Measurements from ENCODE around the gene RPS24.
"Not testable (repeated sequence)": the region's sequence is repeated elsewhere in the genome, so short reads cannot be mapped to it uniquely, and the experiment has no call there.

The RPS24 gene

GRCh38 chr10:78065611-78066010 is 31.9 kb downstream of the RPS24 start:
- no peak overlapping the region for H3K4me3 ChIP-seq (ENCODE audit: low read depth, low read length)
- no peak for TF ChIP-seq CTCF (IDR thresholded peaks at IDR 0.05; ENCODE audit: borderline replicate concordance, insufficient read depth, low read depth, low read length)

- H3K4me3 ChIP-seq (ENCODE audit: low read depth, low read length): no peak overlapping the region
- TF ChIP-seq CTCF (IDR thresholded peaks at IDR 0.05; ENCODE audit: borderline replicate concordance, insufficient read depth, low read depth, low read length): no peak
Measured at GRCh38 chr10:78066012-78066411, 32.3 kb downstream of the RPS24 start.

- no peak overlapping the region for H3K4me3 ChIP-seq (ENCODE audit: low read depth, low read length)
- no peak for TF ChIP-seq CTCF (IDR thresholded peaks at IDR 0.05; ENCODE audit: borderline replicate concordance, insufficient read depth, low read depth, low read length)
Measured at GRCh38 chr10:78066728-78067430, 33.2 kb downstream of the RPS24 start.

GRCh38 chr10:78069151-78069550 is 35.5 kb downstream of the RPS24 start:
- TF ChIP-seq CTCF (IDR thresholded peaks at IDR 0.05; ENCODE audit: borderline replicate concordance, insufficient read depth, low read depth, low read length): no peak

GRCh38 chr10:78070064-78070463 is 36.4 kb downstream of the RPS24 start:
- not testable (repeated sequence) for H3K4me3 ChIP-seq (ENCODE audit: low read depth, low read length)

More at GRCh38 chr10:78069151-78069550, 35.5 kb downstream of the RPS24 start:
- no peak overlapping the region for H3K4me3 ChIP-seq (ENCODE audit: low read depth, low read length)

- no peak for TF ChIP-seq CTCF (IDR thresholded peaks at IDR 0.05; ENCODE audit: borderline replicate concordance, insufficient read depth, low read depth, low read length)
- no peak overlapping the region for H3K4me3 ChIP-seq (ENCODE audit: low read depth, low read length)
Measured at GRCh38 chr10:78070726-78071125, 37.1 kb downstream of the RPS24 start.

GRCh38 chr10:78071140-78071856 is 37.6 kb downstream of the RPS24 start:
- TF ChIP-seq CTCF (IDR thresholded peaks at IDR 0.05; ENCODE audit: borderline replicate concordance, insufficient read depth, low read depth, low read length): no peak
- H3K4me3 ChIP-seq (ENCODE audit: low read depth, low read length): no peak overlapping the region
